Measurements from ENCODE around the gene SYT7.
A peak's percentile ranks its signal among the peaks of the same experiment; 100 is the strongest.

SYT7 gene

DNA sequence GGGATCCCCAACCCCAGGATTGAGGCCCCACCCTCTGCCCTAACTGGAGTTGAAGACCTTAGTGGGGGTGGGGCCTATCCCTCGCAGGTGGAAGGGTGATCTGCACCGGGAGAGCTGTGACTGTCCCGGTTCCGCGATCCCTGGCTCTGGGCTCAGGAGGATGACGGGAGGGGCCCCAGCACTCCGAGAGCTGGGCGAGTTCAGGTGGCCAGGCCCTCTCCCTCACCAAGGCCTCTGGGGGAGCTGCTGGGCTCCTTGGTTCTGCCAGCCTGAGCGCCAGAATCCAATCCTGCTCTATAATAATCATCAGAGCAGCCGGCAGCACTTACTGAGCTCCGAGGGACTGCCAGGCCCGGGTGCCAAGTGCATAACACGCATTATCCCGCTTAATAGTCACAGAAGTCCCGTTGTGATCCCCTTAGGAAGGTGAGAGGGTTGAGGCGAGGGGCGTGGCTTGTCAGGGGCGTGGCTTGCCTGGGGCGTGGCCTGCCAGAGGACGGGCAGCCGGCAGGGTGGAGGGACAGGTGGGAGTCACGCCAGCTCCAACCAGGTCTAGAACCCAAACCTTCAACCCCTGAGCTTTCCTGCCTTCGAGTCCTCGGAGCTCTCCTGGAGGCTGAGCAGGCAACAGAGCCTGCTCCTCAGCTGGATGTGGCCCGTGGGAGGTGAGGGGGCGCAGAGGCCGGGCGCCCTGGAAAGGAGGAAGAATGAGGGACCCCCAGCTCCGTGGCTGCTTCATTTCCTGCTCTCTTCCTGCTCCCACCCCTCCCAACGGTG lies 7.3 kb upstream of the SYT7 start:
- H3K4me2 ChIP-seq (ENCODE audit: low read depth, low read length): peak overlapping the region; percentile 84
- H3K4me3 ChIP-seq (ENCODE audit: low read length): peak overlapping the region; percentile 26
- H3K27ac ChIP-seq (ENCODE audit: low read length): no peak overlapping the region
- H3K27me3 ChIP-seq (replicated peaks; ENCODE audit: insufficient read depth, low read length): peaks cover 98% of the 10 kb centered on the region
- H3K9me3 ChIP-seq (replicated peaks; ENCODE audit: insufficient read depth, low read length): no peaks in the 10 kb centered on the region
- no peak for DNase-seq
- TF ChIP-seq EZH2phosphoT487 (IDR thresholded peaks at IDR 0.05; ENCODE audit: low read length): no peak
- TF ChIP-seq, protein P1, sequence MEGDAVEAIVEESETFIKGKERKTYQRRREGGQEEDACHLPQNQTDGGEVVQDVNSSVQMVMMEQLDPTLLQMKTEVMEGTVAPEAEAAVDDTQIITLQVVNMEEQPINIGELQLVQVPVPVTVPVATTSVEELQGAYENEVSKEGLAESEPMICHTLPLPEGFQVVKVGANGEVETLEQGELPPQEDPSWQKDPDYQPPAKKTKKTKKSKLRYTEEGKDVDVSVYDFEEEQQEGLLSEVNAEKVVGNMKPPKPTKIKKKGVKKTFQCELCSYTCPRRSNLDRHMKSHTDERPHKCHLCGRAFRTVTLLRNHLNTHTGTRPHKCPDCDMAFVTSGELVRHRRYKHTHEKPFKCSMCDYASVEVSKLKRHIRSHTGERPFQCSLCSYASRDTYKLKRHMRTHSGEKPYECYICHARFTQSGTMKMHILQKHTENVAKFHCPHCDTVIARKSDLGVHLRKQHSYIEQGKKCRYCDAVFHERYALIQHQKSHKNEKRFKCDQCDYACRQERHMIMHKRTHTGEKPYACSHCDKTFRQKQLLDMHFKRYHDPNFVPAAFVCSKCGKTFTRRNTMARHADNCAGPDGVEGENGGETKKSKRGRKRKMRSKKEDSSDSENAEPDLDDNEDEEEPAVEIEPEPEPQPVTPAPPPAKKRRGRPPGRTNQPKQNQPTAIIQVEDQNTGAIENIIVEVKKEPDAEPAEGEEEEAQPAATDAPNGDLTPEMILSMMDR (IDR thresholded peaks at IDR 0.05; ENCODE audit: low read length): peak; percentile 19; the same call in 1 of the 2 replicates
- 0 out of 2 replicates have a peak overlapping the region, but pooled peaks have one; percentile 8 for H2AFZ ChIP-seq (ENCODE audit: low read length)
- H3K4me1 ChIP-seq (ENCODE audit: low read length): no peaks in the 10 kb centered on the region
- H3F3A ChIP-seq (ENCODE audit: insufficient read depth, low read length): no peaks in the 10 kb centered on the region
- H3K9me2 ChIP-seq (replicated peaks; ENCODE audit: insufficient read depth, low read length): no peaks in the 10 kb centered on the region
- no peak overlapping the region for H3K9ac ChIP-seq (ENCODE audit: low read length)
- H4K20me1 ChIP-seq (ENCODE audit: insufficient read depth, low read length): no peaks in the 10 kb centered on the region
- no peaks in the 10 kb centered on the region for H3K36me3 ChIP-seq (replicated peaks; ENCODE audit: insufficient read depth, low read length)
- no peaks in the 10 kb centered on the region for H3K79me2 ChIP-seq (ENCODE audit: low read length)

DNA sequence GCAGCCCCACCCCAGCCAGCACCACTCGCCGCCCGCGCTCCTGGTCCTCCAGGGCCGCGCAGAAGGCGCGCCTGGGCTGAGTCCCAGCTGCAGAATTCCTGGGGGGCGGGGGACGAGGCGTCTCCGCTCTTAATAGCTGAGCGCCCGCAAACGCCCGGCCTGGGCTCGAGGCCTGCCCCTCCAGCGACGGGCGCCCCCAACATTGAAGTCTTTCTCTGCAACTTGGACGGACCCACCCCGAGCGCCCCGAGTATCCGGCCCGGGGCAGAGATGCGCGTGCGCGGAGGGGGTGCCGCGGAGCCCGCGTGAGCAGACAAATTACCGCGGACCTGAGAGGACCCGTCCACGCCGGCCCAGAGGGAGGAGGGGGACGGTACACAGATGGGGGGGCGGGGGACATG lies 6.7 kb upstream of the SYT7 start:
- Histone ChIP-seq H4K20me1 (ENCODE audit: insufficient read depth, low read length) (no peaks in the 10 kb centered on the region), H3K4me1 (ENCODE audit: low read length) (no peaks in the 10 kb centered on the region), H2AFZ (ENCODE audit: low read length) (0 out of 2 replicates have a peak overlapping the region, but pooled peaks have one; percentile 8), H3K4me2 (ENCODE audit: low read depth, low read length) (peak overlapping the region; percentile 84), H3K9me2 (replicated peaks; ENCODE audit: insufficient read depth, low read length) (no peaks in the 10 kb centered on the region), H3F3A (ENCODE audit: insufficient read depth, low read length) (no peaks in the 10 kb centered on the region), H3K36me3 (replicated peaks; ENCODE audit: insufficient read depth, low read length) (no peaks in the 10 kb centered on the region), H3K9ac (ENCODE audit: low read length) (no peak overlapping the region), H3K79me2 (ENCODE audit: low read length) (no peaks in the 10 kb centered on the region), H3K9me3 (replicated peaks; ENCODE audit: insufficient read depth, low read length) (no peaks in the 10 kb centered on the region), H3K27me3 (replicated peaks; ENCODE audit: insufficient read depth, low read length) (peaks cover 98% of the 10 kb centered on the region), H3K27ac (ENCODE audit: low read length) (no peak overlapping the region), H3K4me3 (ENCODE audit: low read length) (peak overlapping the region; percentile 26; the same call in 1 of the 2 replicates)
- no peak for DNase-seq
- TF ChIP-seq, protein P1 (IDR thresholded peaks at IDR 0.05; ENCODE audit: low read length): no peak
- TF ChIP-seq EZH2 (optimal IDR thresholded peaks at IDR 0.05; ENCODE audit: low read depth, low read length): no peak
- no peak for TF ChIP-seq EZH2phosphoT487 (IDR thresholded peaks at IDR 0.05; ENCODE audit: low read length)

DNA sequence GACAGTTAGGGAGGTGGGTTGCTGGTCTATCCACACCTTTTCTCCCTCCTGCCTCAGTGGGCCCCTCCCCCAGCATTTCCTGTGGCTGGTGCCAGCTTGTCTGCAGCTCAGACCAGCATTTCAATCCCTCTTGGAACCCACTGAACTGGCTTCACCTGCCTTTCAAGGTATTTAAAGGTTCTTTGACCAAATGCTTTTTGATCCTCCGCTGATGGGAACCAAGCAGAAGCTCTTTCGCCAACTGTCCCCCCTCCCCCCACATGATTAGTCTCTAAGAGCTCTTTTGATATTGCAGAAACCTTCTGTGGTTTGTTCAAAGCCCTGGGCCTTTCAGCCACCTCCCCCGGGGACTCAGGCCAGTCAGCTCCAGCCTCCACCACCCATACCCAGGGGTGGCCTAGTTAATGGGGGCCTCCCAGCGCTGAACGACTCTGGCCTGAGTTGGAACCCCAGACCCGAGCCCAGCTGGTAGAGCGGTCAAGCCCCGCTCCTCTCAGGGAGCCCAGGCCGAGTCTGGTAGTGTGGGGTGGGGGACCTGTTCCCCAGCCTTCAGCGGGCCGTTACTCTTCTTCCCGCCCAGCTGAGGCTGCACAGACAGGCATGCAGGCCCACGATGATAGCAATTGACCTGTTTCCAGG lies 6.0 kb upstream of the SYT7 start:
- H3K27me3 ChIP-seq (replicated peaks; ENCODE audit: insufficient read depth, low read length): peaks cover 98% of the 10 kb centered on the region

More for the DNA sequence above, 6.0 kb upstream of the SYT7 start:
- no peaks in the 10 kb centered on the region for H4K20me1 ChIP-seq (ENCODE audit: insufficient read depth, low read length)
- no peaks in the 10 kb centered on the region for H3K79me2 ChIP-seq (ENCODE audit: low read length)
- no peaks in the 10 kb centered on the region for H3K36me3 ChIP-seq (replicated peaks; ENCODE audit: insufficient read depth, low read length)
- H3K4me2 ChIP-seq (ENCODE audit: low read depth, low read length): no peak overlapping the region; the same call in 1 of the 2 replicates
- H3K4me1 ChIP-seq (ENCODE audit: low read length): no peaks in the 10 kb centered on the region
- no peak overlapping the region for H2AFZ ChIP-seq (ENCODE audit: low read length)
- TF ChIP-seq EZH2phosphoT487 (IDR thresholded peaks at IDR 0.05; ENCODE audit: low read length) (no peak), EZH2 (optimal IDR thresholded peaks at IDR 0.05; ENCODE audit: low read depth, low read length) (no peak)
- TF ChIP-seq, protein P1 (IDR thresholded peaks at IDR 0.05; ENCODE audit: low read length): no peak
- H3K9ac ChIP-seq (ENCODE audit: low read length): no peak overlapping the region
- no peaks in the 10 kb centered on the region for H3K9me3 ChIP-seq (replicated peaks; ENCODE audit: insufficient read depth, low read length)
- no peak overlapping the region for H3K27ac ChIP-seq (ENCODE audit: low read length)
- no peak for DNase-seq
- no peaks in the 10 kb centered on the region for H3F3A ChIP-seq (ENCODE audit: insufficient read depth, low read length)
- H3K9me2 ChIP-seq (replicated peaks; ENCODE audit: insufficient read depth, low read length): no peaks in the 10 kb centered on the region
- no peak overlapping the region for H3K4me3 ChIP-seq (ENCODE audit: low read length)

All from MM.1S (cell line).